SK-N-SH (cell line): ENCODE results near the gene ARHGAP26. TPM values are rescaled to one million over a fixed set of nuclear protein-coding genes. Genes with fewer than 3 reads are reported as not detected.

Source experiments
- CTCF ChIA-PET: fragments of 300-600, 350-600 bp; formaldehyde crosslinking; extraction: SDS; loops from one replicate; lab custom pipeline; 2021; lab: Yijun Ruan, JAX
- POLR2A ChIA-PET: fragments of 350-600 bp; sonication (Branson Sonifier 250); formaldehyde crosslinking; extraction: SDS; loops from one replicate; lab custom pipeline; 2020; ENCODE audit warnings: antibody characterized with exemption, inconsistent platforms; lab: Yijun Ruan, JAX
- DNase-seq: peaks from one replicate; pipeline ENCODE4 v3.0.0; 2012
- H2AFZ ChIP-seq: fragments of 200-600 bp; sonication (generic); 2 replicates; pipeline ENCODE4 v1.8.1; 2016; ENCODE audit warnings: antibody characterized with exemption, mild to moderate bottlenecking, low read depth
- H3F3A ChIP-seq: fragments of 200-600 bp; sonication (generic); replicated peaks from 2 replicates; pipeline ENCODE3; 2016; ENCODE audit warnings: antibody characterized with exemption, mild to moderate bottlenecking; ENCODE audit not compliant: insufficient read depth
- H3K27ac ChIP-seq, 2 experiments: fragments of 200-500 bp in 1 of 2; fragments of 200-600 bp in 1 of 2; sonication (Bioruptor generic) in 1 of 2; sonication (generic), shearing (Covaris generic) in 1 of 2; 2 replicates each; pipeline versions ENCODE4 v1.5.1 to v1.6.1; 2014 to 2016; ENCODE audit warnings: low read depth in 2 of 2, inconsistent platforms in 1 of 2, low read length in 1 of 2, mild to moderate bottlenecking in 1 of 2, mixed read lengths in 1 of 2
- H3K27me3 ChIP-seq: fragments of 200-600 bp; sonication (generic), shearing (Covaris generic); 2 replicates; pipeline ENCODE4 v1.6.1; 2016; ENCODE audit warnings: mixed run types; ENCODE audit not compliant: insufficient read depth
- H3K36me3 ChIP-seq, 2 experiments: fragments of 200-500 bp in 1 of 2; fragments of 200-600 bp in 1 of 2; sonication (Bioruptor generic) in 1 of 2; sonication (generic) in 1 of 2; replicated peaks in 1 of 2; 2 replicates each; pipeline versions ENCODE3 to v1.5.1; 2014 to 2016; ENCODE audit warnings: low read length in 1 of 2, mild to moderate bottlenecking in 1 of 2; ENCODE audit not compliant: insufficient read depth in 2 of 2, control insufficient read depth in 1 of 2
- H3K4me1 ChIP-seq, 2 experiments: fragments of 200-500 bp in 1 of 2; fragments of 200-600 bp in 1 of 2; sonication (Bioruptor generic) in 1 of 2; sonication (generic), shearing (Covaris generic) in 1 of 2; 2 replicates each; pipeline versions ENCODE4 v1.5.1 to v1.6.1; 2014 to 2016; ENCODE audit warnings: low read depth in 1 of 2, low read length in 1 of 2, mixed run types in 1 of 2; ENCODE audit not compliant: insufficient read depth in 2 of 2, control insufficient read depth in 1 of 2
- H3K4me2 ChIP-seq: fragments of 200-600 bp; sonication (generic), shearing (Covaris generic); 2 replicates; pipeline ENCODE4 v1.6.1; 2017; ENCODE audit warnings: mixed run types
- H3K4me3 ChIP-seq, 2 experiments: fragments of 200-500 bp in 1 of 2; fragments of 200-600 bp in 1 of 2; sonication (Bioruptor generic) in 1 of 2; sonication (generic), shearing (Covaris generic) in 1 of 2; 2 replicates each; pipeline versions ENCODE4 v1.5.1 to v1.8.1; 2014 to 2016; ENCODE audit warnings: low read depth in 2 of 2, inconsistent platforms in 1 of 2, low read length in 1 of 2, mild to moderate bottlenecking in 1 of 2, mixed read lengths in 1 of 2, moderate library complexity in 1 of 2
- H3K79me2 ChIP-seq: fragments of 200-600 bp; sonication (generic); 2 replicates; pipeline ENCODE4 v1.8.1; 2017; ENCODE audit warnings: mild to moderate bottlenecking; ENCODE audit not compliant: insufficient read depth
- H3K9ac ChIP-seq: fragments of 200-600 bp; sonication (generic); 2 replicates; pipeline ENCODE4 v1.6.1; 2017; ENCODE audit warnings: mixed run types
- H3K9me2 ChIP-seq: fragments of 200-600 bp; sonication (generic); 2 replicates; pipeline ENCODE4 v1.6.1; 2017; ENCODE audit warnings: mixed run types
- H3K9me3 ChIP-seq: fragments of 200-600 bp; sonication (generic); 2 replicates; pipeline ENCODE4 v1.6.1; 2017; ENCODE audit warnings: mixed run types, mild to moderate bottlenecking, moderate library complexity
- H4K20me1 ChIP-seq: fragments of 200-600 bp; sonication (generic); 2 replicates; pipeline ENCODE4 v1.6.1; 2017; ENCODE audit warnings: mild to moderate bottlenecking, mixed run types; ENCODE audit not compliant: insufficient read depth
- CHD2 ChIP-seq: fragments of 150-350 bp; IDR thresholded peaks from 2 replicates; pipeline ENCODE4 v1.6.1; 2018; ENCODE audit warnings: low read length; ENCODE audit not compliant: partially characterized antibody
- ELF1 ChIP-seq: IDR thresholded peaks from 2 replicates; pipeline ENCODE4 v1.4.0; 2012
- EP300 ChIP-seq, 2 experiments: IDR thresholded peaks; 2 replicates each; pipeline versions ENCODE4 v1.4.0 to v1.6.1; 2012; ENCODE audit warnings: borderline replicate concordance in 1 of 2, low read depth in 1 of 2, low read length in 1 of 2
- EZH2phosphoT487 ChIP-seq: fragments of 200-600 bp; sonication (generic); IDR thresholded peaks from 2 replicates; pipeline ENCODE4 v1.6.1; 2017; ENCODE audit warnings: low read depth, mixed run types, mild to moderate bottlenecking, antibody characterized with exemption, moderate library complexity, borderline replicate concordance
- GATA2 ChIP-seq: sonication (generic); formaldehyde crosslinking; IDR thresholded peaks from 2 replicates; pipeline ENCODE4 v1.5.0; 2020; ENCODE audit warnings: mild to moderate bottlenecking, missing genetic modification reagents
- NRF1 ChIP-seq: IDR thresholded peaks from 2 replicates; pipeline ENCODE4 v1.6.1; 2012; ENCODE audit warnings: low read depth, mild to moderate bottlenecking, low read length
- RAD21 ChIP-seq: IDR thresholded peaks from 2 replicates; pipeline ENCODE4 v1.6.1; 2012; ENCODE audit warnings: mild to moderate bottlenecking, low read length
- RCOR1 ChIP-seq: fragments of 150-350 bp; IDR thresholded peaks from 2 replicates; pipeline ENCODE4 v1.6.1; 2017; ENCODE audit warnings: antibody characterized with exemption, low read length
- RFX5 ChIP-seq: IDR thresholded peaks from 2 replicates; pipeline ENCODE4 v1.6.1; 2012; ENCODE audit warnings: mild to moderate bottlenecking, improper control_type of control experiment, low read length
- RXRA ChIP-seq: IDR thresholded peaks from 2 replicates; pipeline ENCODE4 v1.4.0; 2012; ENCODE audit warnings: low read depth, mild to moderate bottlenecking, borderline replicate concordance
- SMC3 ChIP-seq: IDR thresholded peaks from 2 replicates; pipeline ENCODE4 v1.6.1; 2012; ENCODE audit warnings: low read depth, low read length, improper control_type of control experiment
- TCF12 ChIP-seq: IDR thresholded peaks from 2 replicates; pipeline ENCODE4 v1.4.0; 2012
- WGBS: methylation state at CpG from one replicate; pipeline ENCODE4 v1.1.6; 2017; ENCODE audit warnings: low lambda C conversion rate; 5-methylcytosine and 5-hydroxymethylcytosine counted together
- polyA plus RNA-seq, 3 experiments: library from polyadenylated mRNA; depleted of rRNA; stranded (reverse); fragments of >200 nt; gene quantifications; 2 replicates each; pipeline ENCODE4 v1.2.3, GENCODE V29; 2012
- TF ChIP-seq, protein P1 (sequence below): IDR thresholded peaks from 2 replicates; pipeline ENCODE4 v1.6.1; 2012; ENCODE audit warnings: mild to moderate bottlenecking, low read depth, low read length, moderate library complexity
- TF ChIP-seq, protein P2 (sequence below): IDR thresholded peaks from 2 replicates; pipeline ENCODE4 v1.4.0; 2012; ENCODE audit warnings: low read depth, borderline replicate concordance
- TF ChIP-seq, protein P3 (sequence below): IDR thresholded peaks from 2 replicates; pipeline ENCODE4 v1.4.0; 2012; ENCODE audit warnings: low read depth
- TF ChIP-seq, protein P4 (sequence below): IDR thresholded peaks from 2 replicates; pipeline ENCODE4 v1.4.0; 2012; ENCODE audit warnings: low read depth, borderline replicate concordance

ARHGAP26 gene
- polyA plus RNA-seq, 1 of the 3 experiments (the other 2 are of a cell fraction), result 6.1 TPM

DNA sequence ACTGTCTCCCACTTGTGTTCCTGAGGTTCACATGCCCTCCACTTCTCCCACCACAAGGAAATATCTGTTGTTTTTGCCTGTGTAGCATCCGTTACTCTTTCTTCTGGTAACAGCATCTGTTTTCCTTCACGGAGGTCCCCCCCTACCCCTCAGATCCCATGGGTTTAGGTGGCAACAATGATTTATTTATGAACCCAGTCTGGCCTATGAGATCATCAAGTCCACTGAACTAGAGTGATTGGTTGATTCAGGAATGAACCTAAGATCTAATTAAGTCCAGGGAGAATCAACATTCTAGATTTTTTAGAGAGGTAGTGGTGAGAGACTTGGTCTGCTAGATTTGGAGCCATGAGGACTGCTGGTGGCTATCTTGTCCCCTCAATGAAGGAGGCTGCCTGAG, 466.5 kb downstream of the ARHGAP26 start:
- Histone ChIP-seq H3K9me2 (no peaks in the 10 kb centered on the region), H3K4me1 (peaks cover 0 to 9% of the 10 kb centered on the region in 2 experiments; a peak in 1 of 4 replicates), H3K9ac (no peak overlapping the region), H3K4me2 (no peak overlapping the region), H4K20me1 (no peaks in the 10 kb centered on the region), H3F3A (no peaks in the 10 kb centered on the region), H2AFZ (no peak overlapping the region), H3K9me3 (no peaks in the 10 kb centered on the region)
- POLR2A ChIA-PET, result no interaction called here
- no peak for DNase-seq
- CTCF ChIA-PET, result no interaction called here
- 84% methylated on average over 2 of the region's 2 CpGs for WGBS
- TF ChIP-seq, protein P1, sequence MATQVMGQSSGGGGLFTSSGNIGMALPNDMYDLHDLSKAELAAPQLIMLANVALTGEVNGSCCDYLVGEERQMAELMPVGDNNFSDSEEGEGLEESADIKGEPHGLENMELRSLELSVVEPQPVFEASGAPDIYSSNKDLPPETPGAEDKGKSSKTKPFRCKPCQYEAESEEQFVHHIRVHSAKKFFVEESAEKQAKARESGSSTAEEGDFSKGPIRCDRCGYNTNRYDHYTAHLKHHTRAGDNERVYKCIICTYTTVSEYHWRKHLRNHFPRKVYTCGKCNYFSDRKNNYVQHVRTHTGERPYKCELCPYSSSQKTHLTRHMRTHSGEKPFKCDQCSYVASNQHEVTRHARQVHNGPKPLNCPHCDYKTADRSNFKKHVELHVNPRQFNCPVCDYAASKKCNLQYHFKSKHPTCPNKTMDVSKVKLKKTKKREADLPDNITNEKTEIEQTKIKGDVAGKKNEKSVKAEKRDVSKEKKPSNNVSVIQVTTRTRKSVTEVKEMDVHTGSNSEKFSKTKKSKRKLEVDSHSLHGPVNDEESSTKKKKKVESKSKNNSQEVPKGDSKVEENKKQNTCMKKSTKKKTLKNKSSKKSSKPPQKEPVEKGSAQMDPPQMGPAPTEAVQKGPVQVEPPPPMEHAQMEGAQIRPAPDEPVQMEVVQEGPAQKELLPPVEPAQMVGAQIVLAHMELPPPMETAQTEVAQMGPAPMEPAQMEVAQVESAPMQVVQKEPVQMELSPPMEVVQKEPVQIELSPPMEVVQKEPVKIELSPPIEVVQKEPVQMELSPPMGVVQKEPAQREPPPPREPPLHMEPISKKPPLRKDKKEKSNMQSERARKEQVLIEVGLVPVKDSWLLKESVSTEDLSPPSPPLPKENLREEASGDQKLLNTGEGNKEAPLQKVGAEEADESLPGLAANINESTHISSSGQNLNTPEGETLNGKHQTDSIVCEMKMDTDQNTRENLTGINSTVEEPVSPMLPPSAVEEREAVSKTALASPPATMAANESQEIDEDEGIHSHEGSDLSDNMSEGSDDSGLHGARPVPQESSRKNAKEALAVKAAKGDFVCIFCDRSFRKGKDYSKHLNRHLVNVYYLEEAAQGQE, result no peak
- TF ChIP-seq, protein P2, sequence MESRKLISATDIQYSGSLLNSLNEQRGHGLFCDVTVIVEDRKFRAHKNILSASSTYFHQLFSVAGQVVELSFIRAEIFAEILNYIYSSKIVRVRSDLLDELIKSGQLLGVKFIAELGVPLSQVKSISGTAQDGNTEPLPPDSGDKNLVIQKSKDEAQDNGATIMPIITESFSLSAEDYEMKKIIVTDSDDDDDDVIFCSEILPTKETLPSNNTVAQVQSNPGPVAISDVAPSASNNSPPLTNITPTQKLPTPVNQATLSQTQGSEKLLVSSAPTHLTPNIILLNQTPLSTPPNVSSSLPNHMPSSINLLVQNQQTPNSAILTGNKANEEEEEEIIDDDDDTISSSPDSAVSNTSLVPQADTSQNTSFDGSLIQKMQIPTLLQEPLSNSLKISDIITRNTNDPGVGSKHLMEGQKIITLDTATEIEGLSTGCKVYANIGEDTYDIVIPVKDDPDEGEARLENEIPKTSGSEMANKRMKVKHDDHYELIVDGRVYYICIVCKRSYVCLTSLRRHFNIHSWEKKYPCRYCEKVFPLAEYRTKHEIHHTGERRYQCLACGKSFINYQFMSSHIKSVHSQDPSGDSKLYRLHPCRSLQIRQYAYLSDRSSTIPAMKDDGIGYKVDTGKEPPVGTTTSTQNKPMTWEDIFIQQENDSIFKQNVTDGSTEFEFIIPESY, result no peak
- TF ChIP-seq, all 33 proteins: peak for 0
- no peak overlapping the region for H3K27ac ChIP-seq
- H3K36me3 ChIP-seq, result no peaks in the 10 kb centered on the region
- no peaks in the 10 kb centered on the region for H3K79me2 ChIP-seq
- H3K27me3 ChIP-seq, result no peaks in the 10 kb centered on the region
- H3K4me3 ChIP-seq, result no peak overlapping the region

DNA sequence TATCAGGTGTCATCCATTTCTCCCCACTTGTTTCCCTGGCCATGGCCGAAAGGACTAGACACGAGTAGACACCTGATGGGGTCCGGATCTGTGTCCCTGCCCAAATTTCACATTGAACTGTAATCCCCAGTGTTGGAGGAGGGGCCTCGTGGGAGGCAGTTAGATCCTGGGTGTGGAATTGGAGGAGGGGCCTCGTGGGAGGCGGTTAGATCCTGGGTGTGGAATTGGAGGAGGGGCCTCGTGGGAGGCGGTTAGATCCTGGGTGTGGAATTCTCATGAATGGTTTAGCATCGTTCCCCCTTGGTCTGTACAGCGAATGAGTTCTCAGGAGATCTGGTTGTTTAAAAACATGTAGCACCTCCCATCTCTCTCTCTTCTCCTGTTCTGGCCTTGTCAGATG, 467.5 kb downstream of the ARHGAP26 start:
- no peak overlapping the region for H3K4me2 ChIP-seq
- H3K9me2 ChIP-seq, result no peaks in the 10 kb centered on the region
- H3K9ac ChIP-seq, result no peak overlapping the region
- H3F3A ChIP-seq, result no peaks in the 10 kb centered on the region
- POLR2A ChIA-PET, result no interaction called here
- H3K36me3 ChIP-seq, result no peaks in the 10 kb centered on the region
- no peaks in the 10 kb centered on the region for H3K79me2 ChIP-seq
- H3K9me3 ChIP-seq, result no peaks in the 10 kb centered on the region
- H4K20me1 ChIP-seq, result no peaks in the 10 kb centered on the region
- no peak overlapping the region for H3K4me3 ChIP-seq
- DNase-seq, result no peak
- no peak overlapping the region for H3K27ac ChIP-seq
- H3K4me1 ChIP-seq, result peaks cover 0 to 19% of the 10 kb centered on the region in 2 experiments; a peak in 1 of 4 replicates
- H2AFZ ChIP-seq, result no peak overlapping the region
- CTCF ChIA-PET, result no interaction called here
- no peaks in the 10 kb centered on the region for H3K27me3 ChIP-seq
- WGBS, result 83% methylated on average over 10 of the region's 10 CpGs
- TF ChIP-seq NRF1, result no peak
- no peak for TF ChIP-seq CHD2
- no peak for TF ChIP-seq RFX5
- TF ChIP-seq SMC3, result no peak
- no peak for TF ChIP-seq GATA2 (CRISPR knock-in tag)
- no peak for TF ChIP-seq ELF1
- TF ChIP-seq, protein P1, result no peak
- TF ChIP-seq EZH2phosphoT487, result no peak
- TF ChIP-seq RXRA, result no peak
- TF ChIP-seq, protein P3, sequence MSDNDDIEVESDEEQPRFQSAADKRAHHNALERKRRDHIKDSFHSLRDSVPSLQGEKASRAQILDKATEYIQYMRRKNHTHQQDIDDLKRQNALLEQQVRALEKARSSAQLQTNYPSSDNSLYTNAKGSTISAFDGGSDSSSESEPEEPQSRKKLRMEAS, result no peak
- TF ChIP-seq RAD21, result no peak
- TF ChIP-seq EP300 (IDR thresholded peaks at IDR 0.05; ENCODE audit: borderline replicate concordance in 1 of 2, low read depth in 1 of 2, low read length in 1 of 2), result no peak
- TF ChIP-seq, protein P4, sequence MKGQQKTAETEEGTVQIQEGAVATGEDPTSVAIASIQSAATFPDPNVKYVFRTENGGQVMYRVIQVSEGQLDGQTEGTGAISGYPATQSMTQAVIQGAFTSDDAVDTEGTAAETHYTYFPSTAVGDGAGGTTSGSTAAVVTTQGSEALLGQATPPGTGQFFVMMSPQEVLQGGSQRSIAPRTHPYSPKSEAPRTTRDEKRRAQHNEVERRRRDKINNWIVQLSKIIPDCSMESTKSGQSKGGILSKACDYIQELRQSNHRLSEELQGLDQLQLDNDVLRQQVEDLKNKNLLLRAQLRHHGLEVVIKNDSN, result no peak
- no peak for TF ChIP-seq TCF12
- TF ChIP-seq RCOR1, result no peak
